Thymus (tissue), 11 donors: ENCODE measurements around the gene TAOK3. TPM values are rescaled to one million over a fixed set of nuclear protein-coding genes. Genes with fewer than 3 reads are reported as not detected.

ENCODE experiments used
- DNase-seq, 9 donors: peaks; one replicate each; pipeline ENCODE4 v3.0.0-alpha.2; 2013; ENCODE audit warnings: low spot score in 9 of 9, low read depth in 6 of 9, missing footprints in 1 of 9
- H3K27ac ChIP-seq, 2 donors: one replicate each; pipeline ENCODE4 v1.5.1; 2013; ENCODE audit warnings: control low read depth in 1 of 2, low read depth in 1 of 2, low read length in 1 of 2, mild to moderate bottlenecking in 1 of 2, moderate library complexity in 1 of 2
- H3K27me3 ChIP-seq, 2 donors: one replicate each; pipeline ENCODE4 v1.5.1; 2013; ENCODE audit warnings: low read length in 1 of 2; ENCODE audit not compliant: control insufficient read depth in 2 of 2, insufficient read depth in 1 of 2
- H3K36me3 ChIP-seq, 2 donors: one replicate each; pipeline ENCODE4 v1.5.1; 2013; ENCODE audit warnings: low read length in 1 of 2, mild to moderate bottlenecking in 1 of 2, moderate library complexity in 1 of 2; ENCODE audit not compliant: control insufficient read depth in 2 of 2, insufficient read depth in 2 of 2
- H3K4me1 ChIP-seq, 2 donors: one replicate each; pipeline ENCODE4 v1.5.1; 2013; ENCODE audit warnings: low read length in 2 of 2; ENCODE audit not compliant: control insufficient read depth in 2 of 2, insufficient read depth in 2 of 2
- H3K4me3 ChIP-seq, 2 donors: one replicate each; pipeline ENCODE4 v1.5.1; 2013; ENCODE audit warnings: low read length in 2 of 2, control low read depth in 1 of 2, mild to moderate bottlenecking in 1 of 2
- H3K9me3 ChIP-seq, 2 donors: one replicate each; pipeline ENCODE4 v1.5.1; 2013; ENCODE audit warnings: low read length in 1 of 2, mild to moderate bottlenecking in 1 of 2; ENCODE audit not compliant: control insufficient read depth in 2 of 2, insufficient read depth in 1 of 2
- WGBS: extraction: QIAGEN DNeasy Blood & Tissue Kit; methylation state at CpG from one replicate; pipeline ENCODE4 v1.1.7; 2013; 5-methylcytosine and 5-hydroxymethylcytosine counted together
- polyA plus RNA-seq: library from polyadenylated mRNA; stranded (reverse); fragments of 200-250 nt; gene quantifications from one replicate; pipeline ENCODE4 v1.2.3, GENCODE V29; 2013
- total RNA-seq: library from RNA; stranded (reverse); fragments of 120-200 nt; gene quantifications from one replicate; pipeline ENCODE4 v1.2.4, GENCODE V29; 2013
- donor health status: healthy.

The TAOK3 gene
- total and polyA plus RNA-seq, 2 donors, result 16.8 to 35.4 TPM

DNA sequence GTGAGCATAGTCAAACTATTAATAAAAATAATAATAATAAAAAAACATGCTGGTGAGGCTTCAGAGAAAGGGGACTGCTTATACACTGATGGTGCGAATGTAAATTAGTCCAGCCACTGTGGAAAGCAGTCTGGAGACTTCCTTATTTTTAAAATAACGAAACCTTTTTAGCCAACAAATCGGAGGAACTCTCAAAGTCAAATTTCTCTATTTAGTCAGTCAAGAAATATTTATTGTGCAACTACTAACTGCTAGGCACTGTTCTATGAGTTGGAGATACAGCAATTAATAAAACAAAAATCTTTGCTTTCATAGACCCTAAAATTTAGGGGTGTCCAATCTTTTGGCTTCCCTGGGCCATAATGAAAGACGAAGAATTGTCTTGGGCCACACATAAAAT is 10.8 kb downstream of the TAOK3 start:
- Histone ChIP-seq H3K27me3 (no peaks in the 10 kb centered on the region), H3K27ac (no peak overlapping the region), H3K4me3 (no peak overlapping the region), H3K4me1 (peaks cover 0 to 5% of the 10 kb centered on the region in 2 donors), H3K36me3 (no peaks in the 10 kb centered on the region), H3K9me3 (no peaks in the 10 kb centered on the region)
- WGBS, result 95% methylated on average over 4 of the region's 4 CpGs
- DNase-seq, result no peak

DNA sequence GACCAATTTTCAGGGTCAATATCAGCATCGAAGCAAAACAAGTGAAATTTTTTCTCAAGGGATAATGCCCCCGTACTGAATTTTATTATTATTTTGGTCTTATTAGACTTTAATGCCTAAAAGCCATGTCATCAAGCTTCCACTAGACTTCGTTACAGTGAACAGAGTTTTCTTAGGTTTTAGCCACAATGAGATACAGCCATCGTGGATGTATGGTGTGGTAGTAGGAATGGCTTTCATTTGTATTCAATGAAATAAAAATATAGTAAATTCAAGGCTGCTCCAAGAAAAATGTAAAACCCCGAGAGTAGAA is 11.7 kb downstream of the TAOK3 start:
- no peaks in the 10 kb centered on the region for H3K9me3 ChIP-seq
- H3K4me3 ChIP-seq, result no peak overlapping the region
- H3K4me1 ChIP-seq, result peaks cover 0 to 10% of the 10 kb centered on the region in 2 donors
- DNase-seq, result no peak
- H3K27ac ChIP-seq, result no peak overlapping the region
- H3K27me3 ChIP-seq, result no peaks in the 10 kb centered on the region
- no peaks in the 10 kb centered on the region for H3K36me3 ChIP-seq
- WGBS, result 97% methylated on average over 5 of the region's 5 CpGs

DNA sequence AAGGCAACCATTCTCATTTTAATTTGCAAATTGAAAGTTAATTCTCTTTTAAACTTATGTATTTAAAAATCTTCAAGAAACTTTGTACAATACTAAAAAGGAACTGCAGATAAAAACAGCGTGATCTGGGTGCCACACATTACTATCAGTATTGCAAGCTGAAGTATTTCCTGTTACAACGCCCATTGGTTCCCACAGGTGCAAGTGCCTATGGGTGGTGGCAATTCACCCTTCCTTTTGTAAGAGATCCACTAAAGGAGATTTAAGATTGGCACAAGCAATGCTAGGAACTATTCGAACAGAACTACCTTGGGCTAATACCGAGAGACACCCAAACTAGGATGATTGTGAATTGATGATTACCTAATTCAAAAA is 13.2 kb downstream of the TAOK3 start:
- 23% methylated on average over 4 of the region's 4 CpGs for WGBS
- H3K4me1 ChIP-seq, result peaks cover 0 to 10% of the 10 kb centered on the region in 2 donors

DNA sequence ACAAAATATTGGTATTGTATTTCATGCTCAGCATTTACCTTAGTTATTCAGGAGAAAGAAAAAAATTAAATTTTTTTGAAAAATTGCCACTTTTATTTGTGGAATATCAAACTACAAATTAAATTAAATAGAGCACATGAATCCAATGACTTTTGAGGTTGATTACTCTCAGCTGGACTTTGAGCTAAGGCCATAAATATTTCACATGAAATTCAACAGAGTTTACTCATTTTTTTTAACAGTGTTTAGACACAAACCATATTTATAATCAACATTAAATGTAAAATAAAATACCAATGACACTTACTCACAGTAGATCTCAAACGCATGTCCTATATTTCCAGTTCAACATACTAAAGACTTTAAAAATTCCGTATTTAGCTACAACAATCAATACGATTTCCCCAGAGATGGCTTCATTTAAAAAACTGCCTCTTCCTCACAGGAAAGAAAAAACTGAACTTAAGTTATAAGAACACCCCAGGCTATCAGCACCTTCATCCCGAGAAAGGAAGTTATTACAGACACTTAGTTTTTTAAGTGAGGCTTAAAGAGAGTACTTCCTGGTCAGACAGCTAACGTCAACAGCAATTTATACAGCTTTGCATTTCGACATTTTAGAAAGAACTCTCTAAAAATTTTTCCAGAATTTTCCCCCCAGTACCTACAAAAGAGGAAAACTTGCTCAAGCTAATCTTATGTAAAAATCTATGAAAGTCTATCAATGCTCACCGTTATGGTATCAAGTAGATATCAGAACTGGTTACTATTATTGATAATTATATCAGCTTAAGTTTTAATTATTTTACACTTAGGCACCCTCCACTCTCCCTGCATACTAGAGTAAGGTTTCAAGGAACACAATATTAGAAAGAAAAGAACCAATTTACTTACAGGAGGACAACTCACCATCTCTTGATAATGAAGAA is 13.8 kb downstream of the TAOK3 start:
- WGBS, result 3% methylated on average over 7 of the region's 7 CpGs
- Histone ChIP-seq H3K9me3 (peaks cover 2 to 5% of the 10 kb centered on the region in 2 donors), H3K27me3 (no peaks in the 10 kb centered on the region), H3K36me3 (no peaks in the 10 kb centered on the region), H3K4me3 (peak overlapping the region; percentile 59 to 63), H3K4me1 (peaks cover 0 to 10% of the 10 kb centered on the region in 2 donors), H3K27ac (peak overlapping the region in 1 of 2 donors; percentile 64)
- DNase-seq, result peak in 2 of 9 donors; percentile 19 to 54

More for the DNA sequence above, 13.2 kb downstream of the TAOK3 start:
- Histone ChIP-seq H3K27ac (peak overlapping the region in 1 of 2 donors; percentile 64), H3K27me3 (no peaks in the 10 kb centered on the region), H3K36me3 (no peaks in the 10 kb centered on the region), H3K4me3 (peak overlapping the region; percentile 59 to 63), H3K9me3 (peaks cover under 1 to 1% of the 10 kb centered on the region in 2 donors)
- peak in 3 of 9 donors; percentile 33 to 73 (median 52) for DNase-seq

DNA sequence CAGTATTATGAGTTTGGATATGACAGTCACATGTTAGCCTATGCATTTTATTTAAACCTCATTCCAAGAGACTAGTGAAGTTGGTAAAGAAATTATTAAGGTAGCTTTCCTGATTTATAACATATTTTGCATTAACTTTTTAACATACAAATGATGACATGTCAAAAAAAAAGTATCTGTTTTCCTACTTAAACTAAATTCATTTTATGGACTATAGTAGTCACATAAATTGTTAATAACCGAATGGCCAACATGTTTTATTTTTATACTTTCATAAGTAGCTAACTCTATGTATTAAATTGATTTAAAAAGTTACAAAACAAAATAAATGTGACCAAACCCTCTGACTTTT is 14.7 kb downstream of the TAOK3 start:
- no peaks in the 10 kb centered on the region for H3K27me3 ChIP-seq
- no peak for DNase-seq
- 49% methylated on average over 1 of the region's 1 CpG for WGBS
- H3K4me3 ChIP-seq, result peak overlapping the region in 1 of 2 donors; percentile 63
- H3K27ac ChIP-seq, result no peak overlapping the region
- H3K9me3 ChIP-seq, result peaks cover 2 to 5% of the 10 kb centered on the region in 2 donors
- peaks cover 0 to 10% of the 10 kb centered on the region in 2 donors for H3K4me1 ChIP-seq
- H3K36me3 ChIP-seq, result no peaks in the 10 kb centered on the region

DNA sequence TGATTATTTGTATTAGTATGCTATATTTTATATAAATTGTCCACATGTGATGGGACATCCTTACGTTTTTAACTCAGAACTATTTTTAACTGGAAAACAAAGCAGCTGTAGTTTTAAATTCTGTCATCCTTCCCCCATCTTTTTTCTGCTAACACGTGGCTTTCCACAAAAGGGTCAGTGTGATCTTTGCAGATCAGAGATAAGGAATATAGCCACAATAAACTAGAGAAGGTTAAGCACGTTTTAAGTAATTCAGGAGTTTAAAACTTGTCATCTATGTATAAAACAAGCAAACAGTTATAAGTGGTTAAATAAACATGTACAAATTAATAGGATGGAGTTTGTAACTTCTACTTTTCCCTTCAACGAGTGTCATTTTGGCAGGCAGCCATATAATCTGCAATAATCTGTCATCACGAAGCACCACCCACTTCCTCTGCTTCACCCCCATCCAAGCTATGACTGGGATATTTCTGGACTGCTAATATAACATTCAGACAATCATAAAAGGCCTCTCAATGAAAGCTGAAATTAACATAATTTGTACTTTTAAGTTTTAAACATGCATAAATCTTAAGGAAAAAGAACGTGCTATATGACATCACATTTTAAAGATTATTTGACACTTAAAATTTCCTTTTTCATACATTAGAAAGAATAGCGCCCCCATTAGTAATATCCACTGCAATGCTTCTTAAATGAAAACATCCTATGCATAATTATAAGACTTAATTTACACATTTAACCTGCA is 15.3 kb downstream of the TAOK3 start:
- Histone ChIP-seq H3K4me3 (peak overlapping the region in 1 of 2 donors; percentile 11), H3K9me3 (peaks cover 2 to 5% of the 10 kb centered on the region in 2 donors), H3K27me3 (no peaks in the 10 kb centered on the region), H3K27ac (peak overlapping the region in 1 of 2 donors; percentile 82), H3K36me3 (no peaks in the 10 kb centered on the region), H3K4me1 (peaks cover 0 to 10% of the 10 kb centered on the region in 2 donors)
- DNase-seq, result peak in 5 of 9 donors; percentile 29 to 72 (median 52)
- WGBS, result 7% methylated on average over 7 of the region's 7 CpGs

DNA sequence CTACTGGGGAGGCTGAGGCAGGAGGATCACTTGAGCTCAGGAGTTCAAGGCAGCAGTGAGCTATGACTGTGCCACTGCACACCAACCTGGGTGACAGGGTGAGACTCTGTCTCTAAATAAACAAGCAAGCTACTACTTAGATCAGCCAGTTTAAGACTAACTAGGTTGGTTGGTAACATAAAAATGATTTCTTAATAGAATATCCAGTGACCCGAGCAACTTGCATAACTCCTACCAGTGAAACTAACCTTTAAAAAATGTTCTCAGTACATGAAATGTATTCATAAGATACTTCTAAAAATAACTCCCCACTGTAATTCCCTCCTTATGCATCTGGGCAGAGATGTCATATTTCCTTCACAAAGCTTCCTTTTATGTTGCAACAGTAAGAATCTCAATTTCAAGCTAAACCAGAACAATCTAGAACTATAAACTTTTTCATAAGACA is 15.9 kb downstream of the TAOK3 start:
- H3K9me3 ChIP-seq, result peaks cover 2 to 5% of the 10 kb centered on the region in 2 donors
- WGBS, result 20% methylated on average over 1 of the region's 1 CpG
- DNase-seq, result peak in 1 of 9 donors; percentile 33
- H3K36me3 ChIP-seq, result no peaks in the 10 kb centered on the region
- H3K4me1 ChIP-seq, result peaks cover 0 to 10% of the 10 kb centered on the region in 2 donors
- H3K4me3 ChIP-seq, result peak overlapping the region in 1 of 2 donors; percentile 11
- H3K27ac ChIP-seq, result peak overlapping the region in 1 of 2 donors; percentile 82
- no peaks in the 10 kb centered on the region for H3K27me3 ChIP-seq

DNA sequence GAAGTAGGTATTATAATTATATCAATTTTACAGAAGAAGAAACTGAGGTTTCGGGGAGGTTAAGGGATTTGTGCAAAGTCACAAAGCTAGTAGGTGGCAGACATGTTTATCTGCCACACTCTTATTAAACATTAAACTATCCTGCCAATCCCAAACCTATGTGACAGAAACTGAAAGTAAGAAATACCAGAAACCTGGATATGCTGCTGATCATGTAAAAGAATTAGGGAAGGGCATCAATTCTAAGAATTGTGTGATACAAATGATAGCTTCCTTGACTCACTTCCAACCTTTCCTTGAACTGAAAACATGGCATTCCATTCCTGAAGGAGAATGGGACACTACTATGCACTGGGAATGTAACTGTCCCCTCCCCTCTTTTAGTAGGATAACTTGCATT is 16.9 kb downstream of the TAOK3 start:
- DNase-seq, result no peak
- 92% methylated on average over 1 of the region's 1 CpG for WGBS
- Histone ChIP-seq H3K36me3 (no peaks in the 10 kb centered on the region), H3K27me3 (no peaks in the 10 kb centered on the region), H3K27ac (no peak overlapping the region), H3K4me1 (peaks cover 0 to 10% of the 10 kb centered on the region in 2 donors), H3K4me3 (no peak overlapping the region), H3K9me3 (peaks cover 2 to 5% of the 10 kb centered on the region in 2 donors)

DNA sequence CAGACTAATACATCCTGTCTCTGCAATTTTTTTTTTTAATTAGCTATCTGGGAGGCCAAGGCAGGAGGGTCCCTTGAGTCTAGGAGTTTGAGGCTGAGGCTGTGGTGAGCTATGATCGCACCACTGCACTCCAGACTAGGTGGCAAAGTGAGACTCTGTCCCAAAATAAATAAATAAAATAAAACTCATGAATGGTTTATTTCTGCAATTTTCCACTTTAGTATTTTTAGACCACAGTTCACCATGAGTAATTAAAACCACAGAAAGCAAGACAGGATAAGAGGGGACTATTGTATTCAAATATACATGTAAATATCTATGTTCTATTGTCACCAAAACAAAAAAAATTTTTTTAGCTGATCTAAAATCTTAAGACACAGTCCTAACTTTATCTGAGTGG is 17.8 kb downstream of the TAOK3 start:
- no peaks in the 10 kb centered on the region for H3K27me3 ChIP-seq
- no peak overlapping the region for H3K4me3 ChIP-seq
- H3K36me3 ChIP-seq, result no peaks in the 10 kb centered on the region
- H3K9me3 ChIP-seq, result peaks cover 2 to 5% of the 10 kb centered on the region in 2 donors
- no peak for DNase-seq
- H3K4me1 ChIP-seq, result peaks cover 0 to 10% of the 10 kb centered on the region in 2 donors
- no peak overlapping the region for H3K27ac ChIP-seq
- 95% methylated on average over 1 of the region's 1 CpG for WGBS
